HepG2 (cell line): ENCODE data around the gene TMEM185B. TPM values are rescaled to one million over a fixed set of nuclear protein-coding genes. Genes with fewer than 3 reads are reported as not detected.

ENCODE experiments used
- AHR ChIP-seq: IDR thresholded peaks from 2 replicates; pipeline ENCODE4 v1.6.1; 2018; ENCODE audit warnings: missing genetic modification reagents, missing compliant biosample characterization
- ATF7-NPFF ChIP-seq: sonication (generic); formaldehyde crosslinking; IDR thresholded peaks from 2 replicates; pipeline ENCODE4 v1.8.1; 2023; ENCODE audit warnings: mild to moderate bottlenecking, low read depth, missing genetic modification reagents, moderate library complexity
- BORCS8-MEF2B ChIP-seq: sonication (generic); formaldehyde crosslinking; IDR thresholded peaks from 2 replicates; pipeline ENCODE4 v1.8.0; 2022; ENCODE audit warnings: mild to moderate bottlenecking, missing genetic modification reagents
- GPN1 ChIP-seq: sonication (generic); formaldehyde crosslinking; IDR thresholded peaks from 2 replicates; pipeline ENCODE4 v1.5.1; 2020; ENCODE audit warnings: missing genetic modification reagents, borderline replicate concordance
- KMT2A ChIP-seq: sonication (generic); formaldehyde crosslinking; IDR thresholded peaks from 2 replicates; pipeline ENCODE4 v1.4.0; 2020; ENCODE audit warnings: missing genetic modification reagents
- RFX5 ChIP-seq: IDR thresholded peaks from 2 replicates; pipeline ENCODE4 v1.6.1; 2011; ENCODE audit warnings: low read depth, low read length, improper control_type of control experiment
- SNAPC2 ChIP-seq: sonication (generic); formaldehyde crosslinking; IDR thresholded peaks from 2 replicates; pipeline ENCODE4 v1.8.1; 2022; ENCODE audit warnings: mild to moderate bottlenecking, missing genetic modification reagents
- SRSF9 ChIP-seq: fragments of 200-400 bp; formaldehyde crosslinking; IDR thresholded peaks from 2 replicates; pipeline ENCODE4 v1.6.1; 2018; ENCODE audit warnings: borderline replicate concordance, mild to moderate bottlenecking, low read depth, low read length; ENCODE audit not compliant: insufficient read depth, poor library complexity, severe bottlenecking
- TP53 ChIP-seq: sonication (generic); formaldehyde crosslinking; conservative IDR thresholded peaks from 2 replicates; pipeline ENCODE4 v1.4.0; 2020; ENCODE audit warnings: missing genetic modification reagents
- WIZ ChIP-seq: sonication (generic); formaldehyde crosslinking; IDR thresholded peaks from 2 replicates; pipeline ENCODE4 v1.5.1; 2020; ENCODE audit warnings: mild to moderate bottlenecking, missing genetic modification reagents
- ZNF430 ChIP-seq: sonication (generic); formaldehyde crosslinking; IDR thresholded peaks from 2 replicates; pipeline ENCODE4 v1.9.0; 2021; ENCODE audit warnings: mild to moderate bottlenecking, missing genetic modification reagents
- ZNF614 ChIP-seq: IDR thresholded peaks from 2 replicates; pipeline ENCODE4 v1.6.1; 2018; ENCODE audit warnings: missing biosample characterization, missing genetic modification reagents, inconsistent platforms, borderline replicate concordance
- ZNF83 ChIP-seq: sonication (generic); formaldehyde crosslinking; IDR thresholded peaks from 2 replicates; pipeline ENCODE4 v1.4.0; 2020; ENCODE audit warnings: missing genetic modification reagents, mild to moderate bottlenecking, borderline replicate concordance
- polyA plus RNA-seq, 8 experiments: library from polyadenylated mRNA; depleted of rRNA in 3 of 8; stranded (reverse) in 7 of 8; unstranded in 1 of 8; fragments of >200 nt; fragmentation: Illumina TruSeq in 4 of 8; extraction: Trizol in 4 of 8; gene quantifications; 2 replicates each; pipeline versions ENCODE4 v1.2.1 to v1.2.3, GENCODE V29; 2011 to 2016; ENCODE audit warnings: low read depth in 4 of 8, missing spikeins in 1 of 8, mixed read lengths in 1 of 8; ENCODE audit not compliant: insufficient read depth in 1 of 8
- total RNA-seq, 5 experiments: library from RNA; depleted of rRNA; stranded (reverse); fragments of >200 nt; fragmentation: Illumina TruSeq; extraction: Trizol; gene quantifications; 2 replicates each; pipeline ENCODE4 v1.2.3, GENCODE V29; 2016; ENCODE audit warnings: low read depth in 1 of 5
- TF ChIP-seq, protein P1 (sequence below): sonication (generic); formaldehyde crosslinking; IDR thresholded peaks from 2 replicates; pipeline ENCODE4 v1.5.1; 2020; ENCODE audit warnings: mild to moderate bottlenecking, missing genetic modification reagents, moderate library complexity
- TF ChIP-seq, protein P2 (sequence below): sonication (generic); formaldehyde crosslinking; IDR thresholded peaks from 2 replicates; pipeline ENCODE4 v1.9.0; 2021; ENCODE audit warnings: missing genetic modification reagents, borderline replicate concordance
- TF ChIP-seq, protein P3 (sequence below): sonication (generic); formaldehyde crosslinking; IDR thresholded peaks from 2 replicates; pipeline ENCODE4 v1.4.0; 2020; ENCODE audit warnings: mild to moderate bottlenecking, missing genetic modification reagents
- TF ChIP-seq, protein P4 (sequence below), 2 experiments: sonication (generic) in 1 of 2; formaldehyde crosslinking in 1 of 2; IDR thresholded peaks; 2 replicates each; pipeline versions ENCODE4 v1.4.0 to v1.6.1; 2018 to 2020; ENCODE audit warnings: missing genetic modification reagents in 2 of 2, borderline replicate concordance in 1 of 2, low read depth in 1 of 2, mild to moderate bottlenecking in 1 of 2, missing biosample characterization in 1 of 2

TMEM185B gene
- total and polyA plus RNA-seq, 2 of the 13 experiments (the other 11 are each of a cell fraction or from before 2014, with no cell fraction given) = 5.6 to 7.0 TPM

DNA sequence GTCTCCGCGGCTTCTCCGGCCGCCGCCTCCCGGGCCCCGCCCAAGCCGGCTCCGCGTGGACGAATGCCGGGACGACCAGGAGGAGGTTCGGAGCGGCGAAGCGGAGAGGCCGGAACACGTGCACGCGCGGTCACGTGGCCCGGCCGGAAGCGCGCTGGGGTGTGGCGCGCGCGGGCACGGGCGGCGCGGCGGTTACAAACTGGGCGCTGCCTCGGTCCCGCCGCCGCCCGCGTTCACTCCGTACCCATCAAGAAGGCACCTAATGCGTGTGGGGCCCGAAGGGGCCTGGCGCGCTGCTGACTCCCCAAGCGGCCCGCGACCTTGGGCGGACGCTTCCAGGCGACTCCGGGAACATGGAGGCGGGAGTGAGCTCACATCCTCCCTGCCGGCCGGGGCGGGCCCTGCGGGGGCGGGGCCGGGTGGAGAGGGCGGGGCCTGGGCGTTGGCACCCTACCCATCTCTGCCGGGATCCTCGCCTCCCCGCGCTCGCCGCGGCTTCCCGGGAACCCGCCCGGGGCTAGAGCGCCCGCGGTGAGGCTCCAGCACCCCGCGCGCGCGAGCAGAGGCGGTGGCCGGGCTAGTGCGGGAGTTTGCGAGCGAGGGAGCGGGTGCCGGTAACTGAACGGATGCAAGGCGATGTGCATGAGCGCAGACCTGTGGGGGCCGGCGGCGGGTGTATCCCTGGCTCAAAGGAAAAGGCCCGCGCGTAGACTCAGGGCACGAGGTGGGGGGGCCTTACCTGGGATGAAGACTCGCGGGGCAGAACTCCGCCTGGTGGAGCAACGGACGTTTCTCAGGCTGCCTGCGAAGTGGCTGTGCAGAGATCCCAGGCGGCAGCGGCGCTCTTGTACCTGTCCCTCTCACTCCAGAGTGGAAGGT lies at the start of gene TMEM185B (continued):
- TF ChIP-seq, protein P1, sequence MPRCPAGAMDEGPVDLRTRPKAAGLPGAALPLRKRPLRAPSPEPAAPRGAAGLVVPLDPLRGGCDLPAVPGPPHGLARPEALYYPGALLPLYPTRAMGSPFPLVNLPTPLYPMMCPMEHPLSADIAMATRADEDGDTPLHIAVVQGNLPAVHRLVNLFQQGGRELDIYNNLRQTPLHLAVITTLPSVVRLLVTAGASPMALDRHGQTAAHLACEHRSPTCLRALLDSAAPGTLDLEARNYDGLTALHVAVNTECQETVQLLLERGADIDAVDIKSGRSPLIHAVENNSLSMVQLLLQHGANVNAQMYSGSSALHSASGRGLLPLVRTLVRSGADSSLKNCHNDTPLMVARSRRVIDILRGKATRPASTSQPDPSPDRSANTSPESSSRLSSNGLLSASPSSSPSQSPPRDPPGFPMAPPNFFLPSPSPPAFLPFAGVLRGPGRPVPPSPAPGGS = no peak
- TF ChIP-seq SRSF9 (no peak), ZNF83 (CRISPR knock-in tag) (peak; percentile 61; the same call in 1 of the 2 replicates), TP53 (no peak), ZNF614 (CRISPR knock-in tag) (peak; percentile 51; the same call in 1 of the 2 replicates), WIZ (CRISPR knock-in tag) (peak; percentile 47; the same call in 1 of the 2 replicates), AHR (CRISPR knock-in tag) (no peak), GPN1 (CRISPR knock-in tag) (no peak), ATF7-NPFF (CRISPR knock-in tag) (no peak; the same call in 1 of the 2 replicates), ZNF430 (peak; percentile 61; the same call in 1 of the 2 replicates), SNAPC2 (CRISPR knock-in tag) (no peak), BORCS8-MEF2B (CRISPR knock-in tag) (0 out of 2 replicates have a peak, but pooled peaks have one; percentile 44), RFX5 (no peak), KMT2A (CRISPR knock-in tag) (no peak)
- TF ChIP-seq, protein P2, sequence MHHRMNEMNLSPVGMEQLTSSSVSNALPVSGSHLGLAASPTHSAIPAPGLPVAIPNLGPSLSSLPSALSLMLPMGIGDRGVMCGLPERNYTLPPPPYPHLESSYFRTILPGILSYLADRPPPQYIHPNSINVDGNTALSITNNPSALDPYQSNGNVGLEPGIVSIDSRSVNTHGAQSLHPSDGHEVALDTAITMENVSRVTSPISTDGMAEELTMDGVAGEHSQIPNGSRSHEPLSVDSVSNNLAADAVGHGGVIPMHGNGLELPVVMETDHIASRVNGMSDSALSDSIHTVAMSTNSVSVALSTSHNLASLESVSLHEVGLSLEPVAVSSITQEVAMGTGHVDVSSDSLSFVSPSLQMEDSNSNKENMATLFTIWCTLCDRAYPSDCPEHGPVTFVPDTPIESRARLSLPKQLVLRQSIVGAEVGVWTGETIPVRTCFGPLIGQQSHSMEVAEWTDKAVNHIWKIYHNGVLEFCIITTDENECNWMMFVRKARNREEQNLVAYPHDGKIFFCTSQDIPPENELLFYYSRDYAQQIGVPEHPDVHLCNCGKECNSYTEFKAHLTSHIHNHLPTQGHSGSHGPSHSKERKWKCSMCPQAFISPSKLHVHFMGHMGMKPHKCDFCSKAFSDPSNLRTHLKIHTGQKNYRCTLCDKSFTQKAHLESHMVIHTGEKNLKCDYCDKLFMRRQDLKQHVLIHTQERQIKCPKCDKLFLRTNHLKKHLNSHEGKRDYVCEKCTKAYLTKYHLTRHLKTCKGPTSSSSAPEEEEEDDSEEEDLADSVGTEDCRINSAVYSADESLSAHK (CRISPR knock-in tag) = no peak
- TF ChIP-seq, protein P3, sequence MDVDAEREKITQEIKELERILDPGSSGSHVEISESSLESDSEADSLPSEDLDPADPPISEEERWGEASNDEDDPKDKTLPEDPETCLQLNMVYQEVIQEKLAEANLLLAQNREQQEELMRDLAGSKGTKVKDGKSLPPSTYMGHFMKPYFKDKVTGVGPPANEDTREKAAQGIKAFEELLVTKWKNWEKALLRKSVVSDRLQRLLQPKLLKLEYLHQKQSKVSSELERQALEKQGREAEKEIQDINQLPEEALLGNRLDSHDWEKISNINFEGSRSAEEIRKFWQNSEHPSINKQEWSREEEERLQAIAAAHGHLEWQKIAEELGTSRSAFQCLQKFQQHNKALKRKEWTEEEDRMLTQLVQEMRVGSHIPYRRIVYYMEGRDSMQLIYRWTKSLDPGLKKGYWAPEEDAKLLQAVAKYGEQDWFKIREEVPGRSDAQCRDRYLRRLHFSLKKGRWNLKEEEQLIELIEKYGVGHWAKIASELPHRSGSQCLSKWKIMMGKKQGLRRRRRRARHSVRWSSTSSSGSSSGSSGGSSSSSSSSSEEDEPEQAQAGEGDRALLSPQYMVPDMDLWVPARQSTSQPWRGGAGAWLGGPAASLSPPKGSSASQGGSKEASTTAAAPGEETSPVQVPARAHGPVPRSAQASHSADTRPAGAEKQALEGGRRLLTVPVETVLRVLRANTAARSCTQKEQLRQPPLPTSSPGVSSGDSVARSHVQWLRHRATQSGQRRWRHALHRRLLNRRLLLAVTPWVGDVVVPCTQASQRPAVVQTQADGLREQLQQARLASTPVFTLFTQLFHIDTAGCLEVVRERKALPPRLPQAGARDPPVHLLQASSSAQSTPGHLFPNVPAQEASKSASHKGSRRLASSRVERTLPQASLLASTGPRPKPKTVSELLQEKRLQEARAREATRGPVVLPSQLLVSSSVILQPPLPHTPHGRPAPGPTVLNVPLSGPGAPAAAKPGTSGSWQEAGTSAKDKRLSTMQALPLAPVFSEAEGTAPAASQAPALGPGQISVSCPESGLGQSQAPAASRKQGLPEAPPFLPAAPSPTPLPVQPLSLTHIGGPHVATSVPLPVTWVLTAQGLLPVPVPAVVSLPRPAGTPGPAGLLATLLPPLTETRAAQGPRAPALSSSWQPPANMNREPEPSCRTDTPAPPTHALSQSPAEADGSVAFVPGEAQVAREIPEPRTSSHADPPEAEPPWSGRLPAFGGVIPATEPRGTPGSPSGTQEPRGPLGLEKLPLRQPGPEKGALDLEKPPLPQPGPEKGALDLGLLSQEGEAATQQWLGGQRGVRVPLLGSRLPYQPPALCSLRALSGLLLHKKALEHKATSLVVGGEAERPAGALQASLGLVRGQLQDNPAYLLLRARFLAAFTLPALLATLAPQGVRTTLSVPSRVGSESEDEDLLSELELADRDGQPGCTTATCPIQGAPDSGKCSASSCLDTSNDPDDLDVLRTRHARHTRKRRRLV (CRISPR knock-in tag) = no peak
- TF ChIP-seq, protein P4, sequence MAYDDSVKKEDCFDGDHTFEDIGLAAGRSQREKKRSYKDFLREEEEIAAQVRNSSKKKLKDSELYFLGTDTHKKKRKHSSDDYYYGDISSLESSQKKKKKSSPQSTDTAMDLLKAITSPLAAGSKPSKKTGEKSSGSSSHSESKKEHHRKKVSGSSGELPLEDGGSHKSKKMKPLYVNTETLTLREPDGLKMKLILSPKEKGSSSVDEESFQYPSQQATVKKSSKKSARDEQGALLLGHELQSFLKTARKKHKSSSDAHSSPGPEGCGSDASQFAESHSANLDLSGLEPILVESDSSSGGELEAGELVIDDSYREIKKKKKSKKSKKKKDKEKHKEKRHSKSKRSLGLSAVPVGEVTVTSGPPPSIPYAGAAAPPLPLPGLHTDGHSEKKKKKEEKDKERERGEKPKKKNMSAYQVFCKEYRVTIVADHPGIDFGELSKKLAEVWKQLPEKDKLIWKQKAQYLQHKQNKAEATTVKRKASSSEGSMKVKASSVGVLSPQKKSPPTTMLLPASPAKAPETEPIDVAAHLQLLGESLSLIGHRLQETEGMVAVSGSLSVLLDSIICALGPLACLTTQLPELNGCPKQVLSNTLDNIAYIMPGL (CRISPR knock-in tag; IDR thresholded peaks at IDR 0.05; ENCODE audit: borderline replicate concordance in 1 of 2, low read depth in 1 of 2) = peak; percentile 53 to 65; a peak in 2 of 4 replicates
